Neural cell (in vitro differentiated cells): Measurements from ENCODE around the gene PLCB1. TPM values are rescaled to one million over a fixed set of nuclear protein-coding genes. Genes with fewer than 3 reads are reported as not detected.
A peak's percentile ranks its signal among the peaks of the same experiment; 100 is the strongest.

Experiments
- H2AFZ ChIP-seq: fragments of 200-600, 300-800 bp; sonication (generic), shearing (Covaris generic); 2 replicates; pipeline ENCODE4 v1.6.0; 2014; ENCODE audit warnings: low read depth, mild to moderate bottlenecking, antibody characterized with exemption, low read length, moderate library complexity
- H3F3A ChIP-seq: fragments of 200-600 bp; shearing (Covaris generic); 2 replicates; pipeline ENCODE4 v1.6.1; 2016; ENCODE audit warnings: mild to moderate bottlenecking, moderate library complexity, mixed read lengths, antibody characterized with exemption, low read length; ENCODE audit not compliant: insufficient read depth, poor library complexity, severe bottlenecking
- H3K27ac ChIP-seq: fragments of 200-600, 300-800 bp; sonication (generic), shearing (Covaris generic); 2 replicates; pipeline ENCODE4 v1.5.1; 2014; ENCODE audit warnings: mild to moderate bottlenecking, low read length, moderate library complexity
- H3K27me3 ChIP-seq: fragments of 300-800, 200-600 bp; sonication (generic), shearing (Covaris generic); 2 replicates; pipeline ENCODE4 v1.6.0; 2014; ENCODE audit warnings: mild to moderate bottlenecking, low read depth, low read length, moderate library complexity; ENCODE audit not compliant: insufficient read depth
- H3K36me3 ChIP-seq: fragments of 300-800, 200-600 bp; sonication (generic), shearing (Covaris generic); 2 replicates; pipeline ENCODE4 v1.5.1; 2014; ENCODE audit warnings: mild to moderate bottlenecking, antibody characterized with exemption, low read length, moderate library complexity; ENCODE audit not compliant: insufficient read depth
- H3K4me2 ChIP-seq: fragments of 300-800, 200-600 bp; sonication (generic), shearing (Covaris generic); 2 replicates; pipeline ENCODE4 v1.6.0; 2014; ENCODE audit warnings: mild to moderate bottlenecking, low read length
- H3K4me3 ChIP-seq: fragments of 300-800, 200-600 bp; sonication (generic), shearing (Covaris generic); 2 replicates; pipeline ENCODE4 v1.5.1; 2014; ENCODE audit warnings: mild to moderate bottlenecking, low read length, moderate library complexity
- H3K79me2 ChIP-seq: fragments of 200-600 bp; shearing (Covaris generic); replicated peaks from 2 replicates; pipeline ENCODE4 v1.6.0; 2014; ENCODE audit warnings: mild to moderate bottlenecking, low read length, moderate library complexity; ENCODE audit not compliant: insufficient read depth
- H3K9ac ChIP-seq: fragments of 300-800, 200-600 bp; sonication (generic), shearing (Covaris generic); 2 replicates; pipeline ENCODE4 v1.6.1; 2016; ENCODE audit warnings: mild to moderate bottlenecking, low read length, mixed read lengths
- H3K9me2 ChIP-seq: fragments of 200-600 bp; shearing (Covaris generic); 2 replicates; pipeline ENCODE4 v1.6.1; 2016; ENCODE audit warnings: mild to moderate bottlenecking, low read length, mixed read lengths; ENCODE audit not compliant: insufficient read depth
- H3K9me3 ChIP-seq: fragments of 200-600, 300-800 bp; sonication (generic), shearing (Covaris generic); 2 replicates; pipeline ENCODE4 v1.6.1; 2016; ENCODE audit warnings: mild to moderate bottlenecking, mixed run types, low read length, moderate library complexity, mixed read lengths
- H4K20me1 ChIP-seq: fragments of 200-600 bp; shearing (Covaris generic); 2 replicates; pipeline ENCODE4 v1.6.1; 2016; ENCODE audit warnings: mild to moderate bottlenecking, mixed run types; ENCODE audit not compliant: insufficient read depth
- CTCF ChIP-seq: fragments of 450-650 bp; IDR thresholded peaks from 2 replicates; pipeline ENCODE4 v1.5.1; 2014; ENCODE audit warnings: antibody characterized with exemption, mild to moderate bottlenecking, moderate library complexity; ENCODE audit not compliant: poor library complexity, severe bottlenecking
- EP300 ChIP-seq: fragments of 450-650 bp; conservative IDR thresholded peaks from 2 replicates; pipeline ENCODE4 v1.6.1; 2014; ENCODE audit warnings: antibody characterized with exemption, mild to moderate bottlenecking, moderate library complexity; ENCODE audit not compliant: poor library complexity, severe bottlenecking
- EZH2 ChIP-seq: fragments of 200-600, 300-800 bp; shearing (Covaris generic), sonication (generic); IDR thresholded peaks from 2 replicates; pipeline ENCODE4 v1.6.1; 2014; ENCODE audit warnings: antibody characterized with exemption, low read length, borderline replicate concordance, mild to moderate bottlenecking; ENCODE audit not compliant: insufficient read depth, poor library complexity, severe bottlenecking
- POLR2AphosphoS5 ChIP-seq: IDR thresholded peaks from 2 replicates; pipeline ENCODE4 v1.6.1; 2012
- SMC3 ChIP-seq: fragments of 450-650 bp; conservative IDR thresholded peaks from 2 replicates; pipeline ENCODE4 v1.6.1; 2014; ENCODE audit warnings: antibody characterized with exemption, mild to moderate bottlenecking, moderate library complexity; ENCODE audit not compliant: poor library complexity
- polyA plus RNA-seq: library from polyadenylated mRNA; depleted of rRNA; stranded (reverse); fragments of >200 nt; gene quantifications from 2 replicates; pipeline ENCODE4 v1.2.3, GENCODE V29; 2014
- TF ChIP-seq, protein P1 (sequence below): IDR thresholded peaks from 2 replicates; pipeline ENCODE4 v1.6.1; 2012; ENCODE audit warnings: borderline replicate concordance

The PLCB1 gene
- polyA plus RNA-seq, 1 donor from 2014 or later = 11.4 TPM

DNA sequence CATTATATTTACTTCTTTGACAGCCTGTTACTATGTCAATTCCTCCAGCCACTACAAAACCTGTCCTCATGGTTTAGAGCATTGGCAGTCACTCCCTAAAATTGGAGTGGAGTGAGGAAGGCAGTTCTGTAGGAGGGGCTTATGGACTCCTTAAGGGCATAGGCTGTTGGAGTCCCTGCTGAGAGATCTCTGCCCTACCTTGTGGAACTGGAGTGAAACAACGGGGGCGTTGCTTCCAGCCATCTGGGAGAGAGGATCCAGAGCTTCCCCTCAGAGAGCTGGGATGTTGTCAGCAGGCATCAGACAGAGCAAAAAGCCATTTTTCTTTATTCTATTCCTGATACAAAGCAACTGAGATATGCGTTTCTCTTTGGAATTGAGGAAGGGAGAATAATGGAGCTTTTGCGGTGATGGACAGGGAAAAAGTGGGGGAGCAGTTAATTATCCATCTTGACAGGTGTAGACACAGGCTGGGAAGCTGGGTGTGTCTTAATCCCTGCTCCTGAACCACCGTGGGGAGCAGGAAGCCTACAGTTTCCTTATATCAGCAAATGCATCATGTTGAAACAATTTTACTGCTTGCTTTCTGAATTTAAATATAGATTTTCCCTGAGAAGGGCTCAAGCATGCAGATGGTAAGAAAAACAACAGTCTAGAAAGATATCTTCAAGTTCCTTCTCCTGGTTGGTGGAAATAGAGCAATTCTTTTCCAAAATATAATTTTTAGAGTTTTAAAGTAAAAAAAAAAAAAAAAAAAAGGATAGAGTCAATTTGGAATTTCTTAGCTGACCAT is 402.5 kb downstream of the PLCB1 start:
- Histone ChIP-seq H3K79me2 (no peaks in the 10 kb centered on the region), H3K9me3 (no peaks in the 10 kb centered on the region), H3K4me3 (no peak overlapping the region), H3K27ac (no peak overlapping the region), H3K27me3 (no peaks in the 10 kb centered on the region), H4K20me1 (no peaks in the 10 kb centered on the region), H2AFZ (no peak overlapping the region), H3F3A (no peaks in the 10 kb centered on the region), H3K36me3 (no peaks in the 10 kb centered on the region), H3K9me2 (no peaks in the 10 kb centered on the region), H3K9ac (no peak overlapping the region), H3K4me2 (no peak overlapping the region)
- TF ChIP-seq, protein P1, sequence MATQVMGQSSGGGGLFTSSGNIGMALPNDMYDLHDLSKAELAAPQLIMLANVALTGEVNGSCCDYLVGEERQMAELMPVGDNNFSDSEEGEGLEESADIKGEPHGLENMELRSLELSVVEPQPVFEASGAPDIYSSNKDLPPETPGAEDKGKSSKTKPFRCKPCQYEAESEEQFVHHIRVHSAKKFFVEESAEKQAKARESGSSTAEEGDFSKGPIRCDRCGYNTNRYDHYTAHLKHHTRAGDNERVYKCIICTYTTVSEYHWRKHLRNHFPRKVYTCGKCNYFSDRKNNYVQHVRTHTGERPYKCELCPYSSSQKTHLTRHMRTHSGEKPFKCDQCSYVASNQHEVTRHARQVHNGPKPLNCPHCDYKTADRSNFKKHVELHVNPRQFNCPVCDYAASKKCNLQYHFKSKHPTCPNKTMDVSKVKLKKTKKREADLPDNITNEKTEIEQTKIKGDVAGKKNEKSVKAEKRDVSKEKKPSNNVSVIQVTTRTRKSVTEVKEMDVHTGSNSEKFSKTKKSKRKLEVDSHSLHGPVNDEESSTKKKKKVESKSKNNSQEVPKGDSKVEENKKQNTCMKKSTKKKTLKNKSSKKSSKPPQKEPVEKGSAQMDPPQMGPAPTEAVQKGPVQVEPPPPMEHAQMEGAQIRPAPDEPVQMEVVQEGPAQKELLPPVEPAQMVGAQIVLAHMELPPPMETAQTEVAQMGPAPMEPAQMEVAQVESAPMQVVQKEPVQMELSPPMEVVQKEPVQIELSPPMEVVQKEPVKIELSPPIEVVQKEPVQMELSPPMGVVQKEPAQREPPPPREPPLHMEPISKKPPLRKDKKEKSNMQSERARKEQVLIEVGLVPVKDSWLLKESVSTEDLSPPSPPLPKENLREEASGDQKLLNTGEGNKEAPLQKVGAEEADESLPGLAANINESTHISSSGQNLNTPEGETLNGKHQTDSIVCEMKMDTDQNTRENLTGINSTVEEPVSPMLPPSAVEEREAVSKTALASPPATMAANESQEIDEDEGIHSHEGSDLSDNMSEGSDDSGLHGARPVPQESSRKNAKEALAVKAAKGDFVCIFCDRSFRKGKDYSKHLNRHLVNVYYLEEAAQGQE = peak; percentile 48
- TF ChIP-seq SMC3 (no peak), EZH2 (no peak)

DNA sequence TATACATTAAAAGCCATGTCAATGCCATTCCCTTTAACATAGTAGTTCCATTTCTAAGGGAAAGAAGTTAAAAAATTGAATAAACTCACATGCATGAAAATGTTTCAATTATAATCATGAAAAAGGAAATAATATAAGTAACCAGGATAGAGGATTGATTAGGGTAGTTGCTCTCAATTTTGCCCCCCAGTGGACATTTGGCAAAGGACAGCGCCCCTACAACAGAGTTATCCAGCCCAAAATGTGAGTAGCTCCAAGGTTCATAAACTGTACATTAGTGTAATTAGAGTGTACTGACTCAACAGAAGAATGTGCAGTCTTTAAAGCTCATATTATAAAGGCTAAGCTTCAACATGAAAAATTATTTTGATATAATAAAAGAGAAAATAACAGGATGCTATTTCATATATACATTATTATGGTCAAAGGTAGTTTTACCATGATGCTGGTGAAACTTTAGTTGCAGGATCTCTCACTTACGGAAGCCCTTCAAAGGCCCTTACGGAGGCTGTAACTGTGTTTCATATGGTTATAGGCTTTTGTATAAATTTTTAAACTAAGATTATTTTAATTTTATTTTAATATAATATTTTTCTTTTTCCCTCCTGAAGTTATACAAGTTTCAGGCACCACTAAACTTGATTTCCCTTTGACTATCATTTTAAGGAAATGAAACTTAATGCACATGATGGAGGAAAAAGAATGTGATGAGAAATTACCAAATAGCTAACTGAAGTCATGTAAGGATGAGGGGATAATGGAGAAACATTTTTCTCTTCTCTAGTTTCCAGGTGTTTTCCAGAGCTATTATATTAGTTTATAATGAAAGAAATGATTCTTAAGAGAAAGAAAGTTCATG is 403.6 kb downstream of the PLCB1 start:
- no peak overlapping the region for H2AFZ ChIP-seq
- TF ChIP-seq, protein P1 = no peak
- TF ChIP-seq POLR2AphosphoS5 (no peak), CTCF (peak; percentile 17), EP300 (no peak), SMC3 (no peak), EZH2 (no peak)
- H3F3A ChIP-seq = no peaks in the 10 kb centered on the region
- H4K20me1 ChIP-seq = no peaks in the 10 kb centered on the region
- no peak overlapping the region for H3K27ac ChIP-seq
- H3K27me3 ChIP-seq = no peaks in the 10 kb centered on the region
- no peaks in the 10 kb centered on the region for H3K9me3 ChIP-seq
- H3K9me2 ChIP-seq = no peaks in the 10 kb centered on the region
- no peak overlapping the region for H3K9ac ChIP-seq
- H3K79me2 ChIP-seq = no peaks in the 10 kb centered on the region
- no peak overlapping the region for H3K4me2 ChIP-seq
- H3K36me3 ChIP-seq = no peaks in the 10 kb centered on the region
- H3K4me3 ChIP-seq = no peak overlapping the region
